Neural progenitor cell (in vitro differentiated cells): ENCODE results near the gene TICAM1. TPM values are rescaled to one million over a fixed set of nuclear protein-coding genes. Genes with fewer than 3 reads are reported as not detected.
A peak's percentile ranks its signal among the peaks of the same experiment; 100 is the strongest.

Source experiments
- DNase-seq: peaks from one replicate; pipeline ENCODE4 v3.0.0-alpha.2; 2016; ENCODE audit warnings: low spot score
- H2AFZ ChIP-seq: fragments of 200-600 bp; sonication (generic); replicated peaks from 2 replicates; pipeline ENCODE4 v1.6.1; 2016; ENCODE audit warnings: antibody characterized with exemption
- H3F3A ChIP-seq: fragments of 200-600 bp; sonication (generic); 2 replicates; pipeline ENCODE4 v1.6.1; 2016; ENCODE audit warnings: antibody characterized with exemption, low read depth
- H3K27ac ChIP-seq: fragments of 200-600 bp; sonication (generic); 2 replicates; pipeline ENCODE4 v1.5.1; 2016; ENCODE audit warnings: mild to moderate bottlenecking
- H3K27me3 ChIP-seq: fragments of 200-600 bp; sonication (generic); 2 replicates; pipeline ENCODE4 v1.6.1; 2016; ENCODE audit warnings: mild to moderate bottlenecking, moderate library complexity
- H3K36me3 ChIP-seq: fragments of 200-600 bp; sonication (generic); 2 replicates; pipeline ENCODE4 v1.5.1; 2016
- H3K4me1 ChIP-seq: fragments of 200-600 bp; sonication (generic); 2 replicates; pipeline ENCODE4 v1.6.1; 2016; ENCODE audit warnings: mixed run types
- H3K4me2 ChIP-seq: fragments of 200-600 bp; sonication (generic); 2 replicates; pipeline ENCODE4 v1.6.1; 2016
- H3K4me3 ChIP-seq: fragments of 200-600 bp; sonication (generic); 2 replicates; pipeline ENCODE4 v1.5.1; 2016
- H3K79me2 ChIP-seq: fragments of 200-600 bp; sonication (generic); 2 replicates; pipeline ENCODE4 v1.6.1; 2016; ENCODE audit warnings: low read depth
- H3K9ac ChIP-seq: fragments of 200-600 bp; sonication (generic); 2 replicates; pipeline ENCODE4 v1.6.1; 2016
- H3K9me3 ChIP-seq: fragments of 200-600 bp; sonication (generic); 2 replicates; pipeline ENCODE4 v1.5.1; 2016; ENCODE audit warnings: low read depth
- H4K20me1 ChIP-seq: fragments of 200-600 bp; sonication (generic); 2 replicates; pipeline ENCODE4 v1.6.1; 2016; ENCODE audit warnings: low read depth
- H3K27ac Mint-ChIP-seq: 3 replicates; pipeline ENCODE4 v1.8.0; 2021; ENCODE audit warnings: mixed read lengths
- H3K27me3 Mint-ChIP-seq: 2 replicates; pipeline ENCODE4 v1.8.0; 2022; ENCODE audit warnings: low read depth, mild to moderate bottlenecking, inconsistent platforms, moderate library complexity, mixed read lengths; ENCODE audit not compliant: insufficient read depth
- H3K36me3 Mint-ChIP-seq: 3 replicates; pipeline ENCODE4 v1.8.0; 2021; ENCODE audit warnings: mixed read lengths
- H3K4me1 Mint-ChIP-seq: 3 replicates; pipeline ENCODE4 v1.8.0; 2021; ENCODE audit warnings: mixed read lengths
- H3K4me3 Mint-ChIP-seq: 3 replicates; pipeline ENCODE4 v1.8.0; 2021; ENCODE audit warnings: mild to moderate bottlenecking, moderate library complexity, mixed read lengths
- H3K9me3 Mint-ChIP-seq: 3 replicates; pipeline ENCODE4 v1.8.0; 2020; ENCODE audit warnings: mixed read lengths
- EZH2 ChIP-seq: fragments of 200-600 bp; sonication (generic); IDR thresholded peaks from 2 replicates; pipeline ENCODE4 v1.6.1; 2017; ENCODE audit warnings: antibody characterized with exemption, mild to moderate bottlenecking, moderate library complexity
- EZH2phosphoT487 ChIP-seq: fragments of 200-600 bp; sonication (generic); IDR thresholded peaks from 2 replicates; pipeline ENCODE4 v1.6.1; 2017; ENCODE audit warnings: antibody characterized with exemption
- total RNA-seq: library from RNA; depleted of rRNA; stranded (reverse); fragments of >200 nt; gene quantifications from 2 replicates; pipeline ENCODE4 v1.2.3, GENCODE V29; 2015; ENCODE audit warnings: low replicate concordance
- TF ChIP-seq, protein P1 (sequence below): fragments of 200-600 bp; sonication (generic); IDR thresholded peaks from 2 replicates; pipeline ENCODE4 v1.5.1; 2017; ENCODE audit warnings: antibody characterized with exemption, mild to moderate bottlenecking

Gene TICAM1
- total RNA-seq, 1 donor from 2014 or later = not detected

DNA sequence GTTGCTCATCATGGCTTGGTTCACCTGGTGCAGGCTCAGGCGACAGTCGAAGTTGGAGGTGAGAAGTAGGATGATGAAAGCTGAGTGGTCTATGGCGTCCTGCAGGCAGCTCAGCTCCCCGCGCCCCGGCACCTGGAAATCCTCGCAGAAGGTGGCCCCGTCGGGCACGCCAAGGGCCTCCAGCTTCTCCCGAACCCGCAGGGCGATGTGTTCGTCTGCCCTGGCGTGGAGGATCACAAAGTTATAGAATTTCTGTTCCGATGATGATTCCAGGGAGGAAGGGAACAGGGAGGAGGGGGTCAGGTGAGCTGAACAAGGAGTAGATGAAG lies 14.6 kb downstream of the TICAM1 start:
- H3K4me1 ChIP-seq = no peaks in the 10 kb centered on the region
- no peak overlapping the region for H3K27ac ChIP-seq
- peaks cover 13% of the 10 kb centered on the region for H3K27me3 Mint-ChIP-seq
- H3K9me3 ChIP-seq = no peaks in the 10 kb centered on the region
- TF ChIP-seq, protein P1, sequence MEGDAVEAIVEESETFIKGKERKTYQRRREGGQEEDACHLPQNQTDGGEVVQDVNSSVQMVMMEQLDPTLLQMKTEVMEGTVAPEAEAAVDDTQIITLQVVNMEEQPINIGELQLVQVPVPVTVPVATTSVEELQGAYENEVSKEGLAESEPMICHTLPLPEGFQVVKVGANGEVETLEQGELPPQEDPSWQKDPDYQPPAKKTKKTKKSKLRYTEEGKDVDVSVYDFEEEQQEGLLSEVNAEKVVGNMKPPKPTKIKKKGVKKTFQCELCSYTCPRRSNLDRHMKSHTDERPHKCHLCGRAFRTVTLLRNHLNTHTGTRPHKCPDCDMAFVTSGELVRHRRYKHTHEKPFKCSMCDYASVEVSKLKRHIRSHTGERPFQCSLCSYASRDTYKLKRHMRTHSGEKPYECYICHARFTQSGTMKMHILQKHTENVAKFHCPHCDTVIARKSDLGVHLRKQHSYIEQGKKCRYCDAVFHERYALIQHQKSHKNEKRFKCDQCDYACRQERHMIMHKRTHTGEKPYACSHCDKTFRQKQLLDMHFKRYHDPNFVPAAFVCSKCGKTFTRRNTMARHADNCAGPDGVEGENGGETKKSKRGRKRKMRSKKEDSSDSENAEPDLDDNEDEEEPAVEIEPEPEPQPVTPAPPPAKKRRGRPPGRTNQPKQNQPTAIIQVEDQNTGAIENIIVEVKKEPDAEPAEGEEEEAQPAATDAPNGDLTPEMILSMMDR = no peak
- TF ChIP-seq EZH2phosphoT487 (no peak), EZH2 (no peak)
- H2AFZ ChIP-seq = no peak overlapping the region
- H3K4me3 Mint-ChIP-seq = no peak overlapping the region
- no peaks in the 10 kb centered on the region for H3K79me2 ChIP-seq
- no peak overlapping the region for H3K4me3 ChIP-seq
- H3K27me3 ChIP-seq = no peaks in the 10 kb centered on the region
- H3K4me1 Mint-ChIP-seq = peaks cover 3% of the 10 kb centered on the region
- DNase-seq = no peak
- H3K36me3 Mint-ChIP-seq = no peaks in the 10 kb centered on the region
- no peak overlapping the region for H3K4me2 ChIP-seq
- H3K9ac ChIP-seq = no peak overlapping the region
- peaks cover 10% of the 10 kb centered on the region for H3F3A ChIP-seq
- H4K20me1 ChIP-seq = no peaks in the 10 kb centered on the region
- H3K9me3 Mint-ChIP-seq = peaks cover 2% of the 10 kb centered on the region
- no peak overlapping the region for H3K27ac Mint-ChIP-seq
- H3K36me3 ChIP-seq = no peaks in the 10 kb centered on the region

DNA sequence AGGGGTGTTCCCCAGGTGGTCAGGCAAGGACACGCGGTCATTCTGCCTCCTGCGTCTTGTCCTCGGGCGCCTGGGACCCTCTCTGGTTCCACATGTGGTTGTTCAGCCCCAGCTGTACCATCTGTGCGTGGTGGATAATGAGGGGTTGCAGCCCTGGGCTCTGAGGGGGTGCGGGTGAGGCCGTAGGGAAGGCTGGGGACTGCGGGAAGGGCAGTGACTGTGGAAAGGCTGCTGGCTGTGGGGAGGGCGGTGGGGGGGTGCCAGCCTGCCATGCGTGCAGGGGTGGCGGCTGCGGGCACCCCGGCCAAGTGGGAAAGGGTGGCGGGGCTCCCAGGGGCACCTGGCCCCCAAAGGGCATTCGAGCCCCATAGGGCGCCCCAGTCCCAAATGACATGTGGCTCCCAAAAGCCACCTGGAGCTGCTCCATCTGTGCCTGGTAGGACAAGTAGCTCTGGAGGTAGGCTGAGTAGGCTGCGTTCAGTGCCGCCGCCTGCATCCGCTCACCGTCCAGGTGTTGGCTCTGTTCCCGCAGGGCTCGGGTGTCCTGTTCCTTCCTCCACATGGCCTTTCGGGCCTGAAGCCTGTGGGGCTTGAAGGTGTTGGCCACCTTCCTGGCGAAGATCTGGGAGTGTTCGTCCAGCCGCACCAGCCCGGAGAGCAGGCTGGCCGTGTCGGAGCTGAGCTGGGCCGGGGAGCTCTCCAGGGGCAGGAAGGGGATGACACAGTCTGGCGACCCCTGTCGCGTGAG lies 15.1 kb downstream of the TICAM1 start:
- peaks cover 2% of the 10 kb centered on the region for H3K9me3 Mint-ChIP-seq
- H3K27ac Mint-ChIP-seq = no peak overlapping the region
- H3K9me3 ChIP-seq = no peaks in the 10 kb centered on the region
- H3K79me2 ChIP-seq = no peaks in the 10 kb centered on the region
- no peaks in the 10 kb centered on the region for H3K27me3 ChIP-seq
- TF ChIP-seq EZH2phosphoT487 (no peak), EZH2 (no peak)
- TF ChIP-seq, protein P1 = no peak
- H3K4me1 Mint-ChIP-seq = peaks cover 3% of the 10 kb centered on the region
- no peaks in the 10 kb centered on the region for H3K4me1 ChIP-seq
- peaks cover 10% of the 10 kb centered on the region for H3F3A ChIP-seq
- no peak overlapping the region for H3K4me2 ChIP-seq
- no peaks in the 10 kb centered on the region for H3K36me3 Mint-ChIP-seq
- peak overlapping the region; percentile 48 for H2AFZ ChIP-seq
- H3K4me3 Mint-ChIP-seq = no peak overlapping the region
- no peaks in the 10 kb centered on the region for H3K36me3 ChIP-seq
- peaks cover 13% of the 10 kb centered on the region for H3K27me3 Mint-ChIP-seq
- no peaks in the 10 kb centered on the region for H4K20me1 ChIP-seq
- no peak overlapping the region for H3K27ac ChIP-seq
- no peak for DNase-seq
- no peak overlapping the region for H3K9ac ChIP-seq
- no peak overlapping the region for H3K4me3 ChIP-seq

DNA sequence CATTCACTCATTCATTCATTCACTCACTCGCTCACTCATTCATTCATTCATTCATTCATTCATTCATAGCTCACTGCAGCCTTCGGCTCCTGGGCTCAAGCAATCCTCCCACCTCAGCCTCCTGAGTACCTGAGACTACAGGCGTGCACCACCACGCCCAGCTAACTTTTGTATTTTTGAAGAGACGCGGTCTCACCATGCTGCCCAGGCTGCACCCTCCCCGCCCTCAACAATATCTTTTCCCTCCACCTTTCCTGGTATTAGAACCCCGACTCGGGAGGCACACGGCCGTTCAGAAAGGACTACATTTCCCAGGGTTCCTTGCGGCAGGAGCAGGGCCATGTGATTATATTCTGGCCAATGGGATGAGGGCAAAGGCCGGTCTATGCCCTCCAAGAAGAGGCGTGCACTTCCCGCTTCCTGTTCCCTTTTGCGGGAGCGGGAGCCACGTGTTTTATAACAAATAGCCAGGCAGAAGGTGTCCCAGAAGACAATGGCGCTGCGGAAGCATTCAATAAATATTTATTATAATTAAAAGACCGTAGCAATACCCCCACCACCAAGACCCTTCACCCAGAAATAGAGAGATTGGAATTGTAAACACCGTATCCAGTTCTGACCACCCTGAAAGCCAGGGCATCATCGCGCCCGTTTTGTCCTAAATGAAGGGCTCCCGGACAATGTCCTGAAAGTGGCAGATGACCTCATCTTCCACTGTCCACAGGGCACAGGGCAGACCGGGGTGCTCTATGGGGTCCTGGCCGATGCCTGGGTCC lies 15.9 kb downstream of the TICAM1 start:
- no peaks in the 10 kb centered on the region for H3K79me2 ChIP-seq
- H3K36me3 Mint-ChIP-seq = no peaks in the 10 kb centered on the region
- DNase-seq = peak; percentile 94
- H3K4me1 ChIP-seq = no peaks in the 10 kb centered on the region
- H2AFZ ChIP-seq = peak overlapping the region; percentile 48
- H4K20me1 ChIP-seq = no peaks in the 10 kb centered on the region
- peaks cover 3% of the 10 kb centered on the region for H3K4me1 Mint-ChIP-seq
- H3K27me3 ChIP-seq = no peaks in the 10 kb centered on the region
- no peaks in the 10 kb centered on the region for H3K36me3 ChIP-seq
- H3F3A ChIP-seq = peaks cover 10% of the 10 kb centered on the region
- H3K27ac ChIP-seq = no peak overlapping the region
- H3K27me3 Mint-ChIP-seq = peaks cover 11% of the 10 kb centered on the region
- H3K9ac ChIP-seq = no peak overlapping the region
- peak overlapping the region; percentile 14 for H3K4me3 Mint-ChIP-seq
- H3K27ac Mint-ChIP-seq = peak overlapping the region; percentile 3
- H3K9me3 Mint-ChIP-seq = peaks cover 2% of the 10 kb centered on the region
- peak overlapping the region; percentile 43 for H3K4me2 ChIP-seq
- no peaks in the 10 kb centered on the region for H3K9me3 ChIP-seq
- peak overlapping the region; percentile 26 for H3K4me3 ChIP-seq
- no peak for TF ChIP-seq EZH2phosphoT487
- TF ChIP-seq, protein P1 = no peak
- TF ChIP-seq EZH2 = no peak
